Adipocyte (in vitro differentiated cells): ENCODE data around the gene OR6F1.
"Not testable (repeated sequence)": the region's sequence is repeated elsewhere in the genome, so short reads cannot be mapped to it uniquely, and the experiment has no call there.

ENCODE experiments used
- DNase-seq: peaks from one replicate; pipeline ENCODE4 v3.0.0-alpha.2; 2015; ENCODE audit warnings: low read depth
- H3K27me3 ChIP-seq: replicated peaks from 2 replicates; pipeline ENCODE4 v1.7.0; 2013; ENCODE audit warnings: mild to moderate bottlenecking, low read length, moderate library complexity; ENCODE audit not compliant: control insufficient read depth, insufficient read depth
- H3K36me3 ChIP-seq: 2 replicates; pipeline ENCODE4 v1.7.0; 2013; ENCODE audit warnings: low read length, mild to moderate bottlenecking, moderate library complexity; ENCODE audit not compliant: control insufficient read depth, insufficient read depth, severe bottlenecking
- H3K4me1 ChIP-seq: 2 replicates; pipeline ENCODE4 v1.7.0; 2013; ENCODE audit warnings: mild to moderate bottlenecking, low read length, moderate library complexity; ENCODE audit not compliant: control insufficient read depth, insufficient read depth
- H3K4me3 ChIP-seq: 2 replicates; pipeline ENCODE4 v1.7.0; 2013; ENCODE audit warnings: mild to moderate bottlenecking, low read length, moderate library complexity
- H3K9ac ChIP-seq: 2 replicates; pipeline ENCODE4 v1.7.0; 2013; ENCODE audit warnings: mild to moderate bottlenecking, low read length, moderate library complexity
- H3K9me3 ChIP-seq: 2 replicates; pipeline ENCODE4 v1.7.0; 2013; ENCODE audit warnings: mild to moderate bottlenecking, low read length, moderate library complexity; ENCODE audit not compliant: control insufficient read depth

Gene OR6F1

GRCh38 chr1:247713753-247714152, 2.7 kb downstream of the OR6F1 start:
- H3K27me3 ChIP-seq, result no peaks in the 10 kb centered on the region
- no peaks in the 10 kb centered on the region for H3K36me3 ChIP-seq
- no peak for DNase-seq
- H3K4me1 ChIP-seq, result no peaks in the 10 kb centered on the region
- no peak overlapping the region for H3K9ac ChIP-seq
- H3K4me3 ChIP-seq, result no peak overlapping the region
- no peaks in the 10 kb centered on the region for H3K9me3 ChIP-seq

- DNase-seq, H3K4me1 ChIP-seq, H3K9ac ChIP-seq, H3K9me3 ChIP-seq, H3K36me3 ChIP-seq, H3K4me3 ChIP-seq, H3K27me3 ChIP-seq: not testable (repeated sequence)
These were observed 5.8 kb downstream of the OR6F1 start for GRCh38 chr1:247710681-247711080.

GRCh38 chr1:247701338-247701737, 15.1 kb downstream of the OR6F1 start:
- peaks cover 10% of the 10 kb centered on the region for H3K9me3 ChIP-seq
- no peaks in the 10 kb centered on the region for H3K27me3 ChIP-seq
- no peak overlapping the region for H3K9ac ChIP-seq
- DNase-seq, result no peak
- no peaks in the 10 kb centered on the region for H3K4me1 ChIP-seq
- H3K36me3 ChIP-seq, result no peaks in the 10 kb centered on the region
- H3K4me3 ChIP-seq, result no peak overlapping the region

- Histone ChIP-seq H3K4me1 (no peaks in the 10 kb centered on the region), H3K9ac (no peak overlapping the region), H3K27me3 (no peaks in the 10 kb centered on the region), H3K36me3 (no peaks in the 10 kb centered on the region), H3K9me3 (no peaks in the 10 kb centered on the region), H3K4me3 (no peak overlapping the region)
- peak; percentile 26 for DNase-seq
These were observed 35.1 kb downstream of the OR6F1 start for GRCh38 chr1:247681288-247681897.

GRCh38 chr1:247680171-247680570, 36.3 kb downstream of the OR6F1 start:
- no peak for DNase-seq
- no peaks in the 10 kb centered on the region for H3K4me1 ChIP-seq
- no peaks in the 10 kb centered on the region for H3K9me3 ChIP-seq
- no peaks in the 10 kb centered on the region for H3K27me3 ChIP-seq
- no peak overlapping the region for H3K9ac ChIP-seq
- no peak overlapping the region for H3K4me3 ChIP-seq
- H3K36me3 ChIP-seq, result no peaks in the 10 kb centered on the region

- Histone ChIP-seq H3K4me1 (no peaks in the 10 kb centered on the region), H3K9me3 (no peaks in the 10 kb centered on the region), H3K4me3 (no peak within 1 kb of the TSS), H3K36me3 (no peaks in the 10 kb centered on the region), H3K27me3 (no peaks in the 10 kb centered on the region), H3K9ac (no peak within 1 kb of the TSS)
- no peak for DNase-seq
These were observed 36.8 kb downstream of the OR6F1 start, which contains the start of gene OR13G1 for GRCh38 chr1:247679639-247680038. Gene OR13G1 (minus strand): TSS chr1:247679739. CDS start chr1:247673041, 6,698 bp downstream.

- no peak overlapping the region for H3K9ac ChIP-seq
- no peak overlapping the region for H3K4me3 ChIP-seq
- no peak for DNase-seq
- peaks cover 6% of the 10 kb centered on the region for H3K9me3 ChIP-seq
- H3K27me3 ChIP-seq, result no peaks in the 10 kb centered on the region
- no peaks in the 10 kb centered on the region for H3K4me1 ChIP-seq
- H3K36me3 ChIP-seq, result no peaks in the 10 kb centered on the region
These were observed 47.2 kb downstream of the OR6F1 start for GRCh38 chr1:247669225-247669624.
